Adrenal gland (tissue), 5 donors: ENCODE results near the gene CFP.

ENCODE experiments used
- POLR2A ChIP-seq, 2 donors: fragments of 450-650 bp; IDR thresholded peaks; one replicate each; pipeline ENCODE4 v1.6.1; 2017; ENCODE audit warnings: antibody characterized with exemption in 2 of 2, mild to moderate bottlenecking in 2 of 2, moderate library complexity in 1 of 2
- TF ChIP-seq, protein P1 (sequence below), 6 experiments: fragments of 450-650 bp in 4 of 6; fragments of 200-600 bp in 2 of 6; sonication (generic) in 1 of 6; IDR thresholded peaks; 1 replicate in 5 of 6; 2 replicates in 1 of 6; pipeline versions ENCODE4 v1.5.1 to v1.8.0; 2016 to 2021; ENCODE audit warnings: antibody characterized with exemption in 6 of 6, mild to moderate bottlenecking in 2 of 6, moderate library complexity in 1 of 6
- donor health status: DM: no; HTN: no; CAD: no.

DNA sequence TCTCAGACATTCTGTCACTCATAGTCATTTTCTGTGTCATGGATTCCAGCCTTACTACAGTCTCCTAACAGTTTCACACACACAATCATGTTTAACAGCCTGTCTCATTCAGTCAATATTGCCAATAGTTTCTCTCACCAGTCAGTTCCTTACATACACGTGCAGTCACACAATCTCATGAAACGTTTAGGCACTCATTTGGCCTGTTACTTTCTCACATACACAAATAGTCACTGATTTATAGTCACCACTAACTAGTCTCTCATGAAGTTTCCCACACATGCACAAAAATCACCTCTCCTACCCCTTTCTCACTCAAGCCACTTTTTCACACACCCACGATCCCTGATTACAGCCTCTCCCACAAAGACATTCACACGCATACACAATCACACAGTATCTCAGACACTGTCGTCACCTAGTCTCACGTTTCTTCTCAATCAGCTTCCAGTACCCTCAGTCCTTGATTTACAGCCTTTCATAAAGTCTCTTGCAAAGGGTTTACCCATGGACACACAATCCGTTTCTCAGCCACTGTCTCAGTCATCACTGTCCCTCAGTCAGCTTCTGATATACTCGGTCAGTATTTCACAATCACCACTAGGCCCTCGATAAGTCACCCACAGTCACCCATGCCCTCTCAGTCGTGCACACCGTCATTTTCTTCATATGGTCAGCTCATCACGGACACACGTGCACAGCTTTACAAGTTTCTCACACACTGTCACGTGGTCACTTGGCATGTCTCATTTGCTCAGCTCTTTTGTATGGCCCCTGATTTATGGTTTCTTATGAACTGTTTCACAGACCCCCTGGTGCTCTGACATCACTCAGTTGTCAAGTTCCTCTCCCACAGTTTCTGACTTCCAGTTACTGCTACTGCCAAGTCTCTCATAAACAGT lies 4.2 kb upstream of the CFP start:
- TF ChIP-seq, protein P1, sequence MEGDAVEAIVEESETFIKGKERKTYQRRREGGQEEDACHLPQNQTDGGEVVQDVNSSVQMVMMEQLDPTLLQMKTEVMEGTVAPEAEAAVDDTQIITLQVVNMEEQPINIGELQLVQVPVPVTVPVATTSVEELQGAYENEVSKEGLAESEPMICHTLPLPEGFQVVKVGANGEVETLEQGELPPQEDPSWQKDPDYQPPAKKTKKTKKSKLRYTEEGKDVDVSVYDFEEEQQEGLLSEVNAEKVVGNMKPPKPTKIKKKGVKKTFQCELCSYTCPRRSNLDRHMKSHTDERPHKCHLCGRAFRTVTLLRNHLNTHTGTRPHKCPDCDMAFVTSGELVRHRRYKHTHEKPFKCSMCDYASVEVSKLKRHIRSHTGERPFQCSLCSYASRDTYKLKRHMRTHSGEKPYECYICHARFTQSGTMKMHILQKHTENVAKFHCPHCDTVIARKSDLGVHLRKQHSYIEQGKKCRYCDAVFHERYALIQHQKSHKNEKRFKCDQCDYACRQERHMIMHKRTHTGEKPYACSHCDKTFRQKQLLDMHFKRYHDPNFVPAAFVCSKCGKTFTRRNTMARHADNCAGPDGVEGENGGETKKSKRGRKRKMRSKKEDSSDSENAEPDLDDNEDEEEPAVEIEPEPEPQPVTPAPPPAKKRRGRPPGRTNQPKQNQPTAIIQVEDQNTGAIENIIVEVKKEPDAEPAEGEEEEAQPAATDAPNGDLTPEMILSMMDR (IDR thresholded peaks at IDR 0.05), result no peak
- no peak for TF ChIP-seq POLR2A (IDR thresholded peaks at IDR 0.05)
